Hepatocyte (in vitro differentiated cells): Measurements from ENCODE around the gene RGS3. TPM values are rescaled to one million over a fixed set of nuclear protein-coding genes. Genes with fewer than 3 reads are reported as not detected.

Experiments used
- DNase-seq: peaks from one replicate; pipeline ENCODE4 v3.0.0-alpha.2; 2016; ENCODE audit warnings: low spot score
- H2AFZ ChIP-seq: fragments of 200-600 bp; sonication (generic); 2 replicates; pipeline ENCODE4 v1.6.0; 2016; ENCODE audit warnings: antibody characterized with exemption, mild to moderate bottlenecking
- H3K27ac ChIP-seq: fragments of 200-600 bp; sonication (generic); 2 replicates; pipeline ENCODE4 v1.5.1; 2016; ENCODE audit warnings: mild to moderate bottlenecking
- H3K27me3 ChIP-seq: fragments of 200-600 bp; sonication (generic); 2 replicates; pipeline ENCODE4 v1.6.1; 2016
- H3K36me3 ChIP-seq: fragments of 200-600 bp; sonication (generic); replicated peaks from 2 replicates; pipeline ENCODE4 v1.5.1; 2016; ENCODE audit warnings: low read depth; ENCODE audit not compliant: insufficient read depth
- H3K4me1 ChIP-seq: fragments of 200-600 bp; sonication (generic); 2 replicates; pipeline ENCODE4 v1.5.1; 2016; ENCODE audit warnings: mild to moderate bottlenecking, moderate library complexity; ENCODE audit not compliant: insufficient read depth
- H3K4me2 ChIP-seq: fragments of 200-600 bp; sonication (generic); 2 replicates; pipeline ENCODE4 v1.6.0; 2016
- H3K4me3 ChIP-seq: fragments of 200-600 bp; sonication (generic); 2 replicates; pipeline ENCODE4 v1.5.1; 2016; ENCODE audit warnings: mild to moderate bottlenecking
- H3K79me2 ChIP-seq: fragments of 200-600 bp; sonication (generic); 2 replicates; pipeline ENCODE4 v1.6.0; 2017; ENCODE audit warnings: mild to moderate bottlenecking
- H3K9me2 ChIP-seq: fragments of 200-600 bp; sonication (generic); replicated peaks from 2 replicates; pipeline ENCODE4 v1.6.0; 2017; ENCODE audit warnings: mild to moderate bottlenecking; ENCODE audit not compliant: insufficient read depth
- H3K9me3 ChIP-seq: fragments of 200-600 bp; sonication (generic); 2 replicates; pipeline ENCODE4 v1.5.1; 2016; ENCODE audit warnings: low read depth, mild to moderate bottlenecking
- H4K20me1 ChIP-seq: fragments of 200-600 bp; sonication (generic); 2 replicates; pipeline ENCODE4 v1.6.0; 2016; ENCODE audit warnings: mild to moderate bottlenecking; ENCODE audit not compliant: insufficient read depth, poor library complexity, severe bottlenecking
- EZH2 ChIP-seq: fragments of 200-600 bp; sonication (generic); IDR thresholded peaks from 2 replicates; pipeline ENCODE4 v1.6.1; 2016; ENCODE audit warnings: antibody characterized with exemption, mild to moderate bottlenecking, borderline replicate concordance
- EZH2phosphoT487 ChIP-seq: fragments of 200-600 bp; sonication (generic); IDR thresholded peaks from one replicate; pipeline ENCODE4 v1.6.1; 2018; ENCODE audit warnings: antibody characterized with exemption, mild to moderate bottlenecking, low read depth, moderate library complexity; ENCODE audit not compliant: unreplicated experiment, severe bottlenecking
- WGBS: methylation state at CpG from one replicate; pipeline ENCODE4 v1.1.6; 2016; ENCODE audit warnings: low lambda C conversion rate; ENCODE audit errors: missing lambda C conversion rate; 5-methylcytosine and 5-hydroxymethylcytosine counted together
- polyA plus RNA-seq: library from polyadenylated mRNA; unstranded; fragments of >200 nt; fragmentation: Nextera tagmentation; extraction: Ambion mirVana; gene quantifications from 2 replicates; pipeline ENCODE4 v1.2.1, GENCODE V29; 2016
- total RNA-seq: library from RNA; depleted of rRNA; stranded (reverse); fragments of >200 nt; gene quantifications from 2 replicates; pipeline ENCODE4 v1.2.3, GENCODE V29; 2014
- TF ChIP-seq, protein P1 (sequence below): fragments of 200-600 bp; sonication (generic); IDR thresholded peaks from 2 replicates; pipeline ENCODE4 v1.5.1; 2016; ENCODE audit warnings: antibody characterized with exemption, mild to moderate bottlenecking; ENCODE audit not compliant: poor library complexity

RGS3 gene
- total and polyA plus RNA-seq, 2 experiments from 2014 or later, result 48.0 to 62.7 TPM

- no peak overlapping the region for H3K27ac ChIP-seq
- no peaks in the 10 kb centered on the region for H3K36me3 ChIP-seq
- no peak overlapping the region for H2AFZ ChIP-seq
- WGBS, result 82% methylated on average over 8 of the region's 8 CpGs
- no peaks in the 10 kb centered on the region for H3K9me3 ChIP-seq
- peaks cover 6% of the 10 kb centered on the region for H3K4me1 ChIP-seq
- no peak overlapping the region for H3K4me2 ChIP-seq
- no peaks in the 10 kb centered on the region for H4K20me1 ChIP-seq
- TF ChIP-seq, protein P1, sequence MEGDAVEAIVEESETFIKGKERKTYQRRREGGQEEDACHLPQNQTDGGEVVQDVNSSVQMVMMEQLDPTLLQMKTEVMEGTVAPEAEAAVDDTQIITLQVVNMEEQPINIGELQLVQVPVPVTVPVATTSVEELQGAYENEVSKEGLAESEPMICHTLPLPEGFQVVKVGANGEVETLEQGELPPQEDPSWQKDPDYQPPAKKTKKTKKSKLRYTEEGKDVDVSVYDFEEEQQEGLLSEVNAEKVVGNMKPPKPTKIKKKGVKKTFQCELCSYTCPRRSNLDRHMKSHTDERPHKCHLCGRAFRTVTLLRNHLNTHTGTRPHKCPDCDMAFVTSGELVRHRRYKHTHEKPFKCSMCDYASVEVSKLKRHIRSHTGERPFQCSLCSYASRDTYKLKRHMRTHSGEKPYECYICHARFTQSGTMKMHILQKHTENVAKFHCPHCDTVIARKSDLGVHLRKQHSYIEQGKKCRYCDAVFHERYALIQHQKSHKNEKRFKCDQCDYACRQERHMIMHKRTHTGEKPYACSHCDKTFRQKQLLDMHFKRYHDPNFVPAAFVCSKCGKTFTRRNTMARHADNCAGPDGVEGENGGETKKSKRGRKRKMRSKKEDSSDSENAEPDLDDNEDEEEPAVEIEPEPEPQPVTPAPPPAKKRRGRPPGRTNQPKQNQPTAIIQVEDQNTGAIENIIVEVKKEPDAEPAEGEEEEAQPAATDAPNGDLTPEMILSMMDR, result no peak
- TF ChIP-seq EZH2 (no peak), EZH2phosphoT487 (no peak)
- no peaks in the 10 kb centered on the region for H3K27me3 ChIP-seq
- H3K9me2 ChIP-seq, result no peaks in the 10 kb centered on the region
- H3K79me2 ChIP-seq, result no peaks in the 10 kb centered on the region
- H3K4me3 ChIP-seq, result no peak overlapping the region
- no peak for DNase-seq
Observed at GRCh38 chr9:113626735-113627495, 163.4 kb downstream of the RGS3 start.

GRCh38 chr9:113628621-113629020 is 165.1 kb downstream of the RGS3 start:
- Histone ChIP-seq H4K20me1 (no peaks in the 10 kb centered on the region), H3K9me2 (no peaks in the 10 kb centered on the region), H2AFZ (no peak overlapping the region), H3K36me3 (no peaks in the 10 kb centered on the region), H3K9me3 (no peaks in the 10 kb centered on the region), H3K27me3 (no peaks in the 10 kb centered on the region), H3K4me3 (no peak overlapping the region), H3K4me1 (peaks cover 5% of the 10 kb centered on the region), H3K79me2 (no peaks in the 10 kb centered on the region), H3K27ac (no peak overlapping the region), H3K4me2 (no peak overlapping the region)
- WGBS, result 90% methylated on average over 4 of the region's 4 CpGs
- TF ChIP-seq EZH2, result no peak
- no peak for TF ChIP-seq EZH2phosphoT487
- TF ChIP-seq, protein P1, result no peak
- DNase-seq, result no peak

- Histone ChIP-seq H3K9me3 (no peaks in the 10 kb centered on the region), H4K20me1 (no peaks in the 10 kb centered on the region), H3K4me2 (no peak overlapping the region), H3K9me2 (no peaks in the 10 kb centered on the region), H3K4me1 (peaks cover 18% of the 10 kb centered on the region), H3K36me3 (no peaks in the 10 kb centered on the region), H3K79me2 (no peaks in the 10 kb centered on the region), H2AFZ (no peak overlapping the region), H3K27me3 (no peaks in the 10 kb centered on the region), H3K4me3 (no peak overlapping the region), H3K27ac (no peak overlapping the region)
- no peak for DNase-seq
- whole genome bisulfite sequencing, result 83% methylated on average over 11 of the region's 11 CpGs
- no peak for TF ChIP-seq EZH2phosphoT487
Observed at GRCh38 chr9:113630386-113631136, 167.0 kb downstream of the RGS3 start.
